Heart right ventricle (tissue), 16 donors: ENCODE data around the gene FZD2. TPM values are rescaled to one million over a fixed set of nuclear protein-coding genes. Genes with fewer than 3 reads are reported as not detected.
"Not testable (repeated sequence)": the region's sequence is repeated elsewhere in the genome, so short reads cannot be mapped to it uniquely, and the experiment has no call there.

Source experiments
- ATAC-seq, 8 donors: fragments of 200-7000 bp; cut with Tn5 transposase; one replicate each; pipeline ENCODE4 v1.9.1; 2020; ENCODE audit warnings: mild to moderate bottlenecking in 8 of 8, moderate library complexity in 8 of 8, moderate number of reproducible peaks in 1 of 8
- DNase-seq, 2 donors: peaks; one replicate each; pipeline ENCODE4 v3.0.0-alpha.2; 2020
- H3K27ac ChIP-seq, 10 donors: fragments of 200-600 bp; sonication (generic) in 2 of 10; one replicate each; pipeline versions ENCODE4 v1.5.0 to v1.8.0; 2020 to 2022; ENCODE audit warnings: mild to moderate bottlenecking in 3 of 10
- H3K27me3 ChIP-seq, 7 donors: fragments of 200-600 bp; one replicate each; pipeline ENCODE4 v1.8.0; 2021 to 2022; ENCODE audit warnings: mild to moderate bottlenecking in 2 of 7
- H3K36me3 ChIP-seq, 9 donors: fragments of 200-600 bp; sonication (generic) in 1 of 9; one replicate each; pipeline versions ENCODE4 v1.5.0 to v1.8.0; 2020 to 2022; ENCODE audit warnings: mild to moderate bottlenecking in 2 of 9
- H3K4me1 ChIP-seq, 9 donors: fragments of 200-600 bp; sonication (generic) in 1 of 9; one replicate each; pipeline versions ENCODE4 v1.5.0 to v1.8.0; 2020 to 2022; ENCODE audit warnings: mild to moderate bottlenecking in 4 of 9
- H3K4me3 ChIP-seq, 10 donors: fragments of 200-600 bp; sonication (generic) in 2 of 10; one replicate each; pipeline versions ENCODE4 v1.5.0 to v1.8.0; 2020 to 2022; ENCODE audit warnings: mild to moderate bottlenecking in 7 of 10, moderate library complexity in 2 of 10
- H3K9me3 ChIP-seq, 11 donors: fragments of 200-600 bp in 10 of 11; sonication (generic) in 2 of 11; one replicate each; pipeline versions ENCODE4 v1.5.0 to v1.8.0; 2013 to 2022; ENCODE audit warnings: mild to moderate bottlenecking in 2 of 11, control low read depth in 1 of 11, moderate library complexity in 1 of 11
- CTCF ChIP-seq, 9 donors: fragments of 200-600 bp; sonication (generic) in 2 of 9; IDR thresholded peaks; one replicate each; pipeline versions ENCODE4 v1.5.0 to v1.8.0; 2021 to 2022; ENCODE audit warnings: antibody characterized with exemption in 9 of 9, mild to moderate bottlenecking in 5 of 9, moderate library complexity in 1 of 9
- WGBS, 2 donors: extraction: QIAGEN DNeasy Blood & Tissue Kit; methylation state at CpG; one replicate each; pipeline ENCODE4 v1.1.7; 2013; ENCODE audit warnings: inconsistent platforms in 1 of 2; 5-methylcytosine and 5-hydroxymethylcytosine counted together
- intact Hi-C, 10 donors: fragments of 100-400 bp; cut with DNase I; formaldehyde crosslinking; loops; one replicate each; pipeline versions ENCODE4 v1.11.1 to v1.14.2; 2022
- long read RNA-seq, 3 donors: library from polyadenylated mRNA; unstranded; transcript quantifications; one replicate each; pipeline ENCODE4 v2.0.0, GENCODE V29; 2020 to 2021
- polyA plus RNA-seq, 2 donors: library from polyadenylated mRNA; stranded (reverse); fragments of 200-250 nt; gene quantifications; one replicate each; pipeline ENCODE4 v1.2.3, GENCODE V29; 2013
- total RNA-seq, 10 donors: library from RNA; stranded (reverse); fragmentation: NEBNext Ultra II Directional in 3 of 10; extraction: Animal tissue kit (Norgen Biotek cat#: 25700) in 3 of 10; gene quantifications; one replicate each; pipeline versions ENCODE4 v1.2.1 to v1.2.4, GENCODE V29; 2021 to 2023
- donor health status: Arrhythmogenic right ventricular cardiomyopathy.
- donor health status: ischemic (EF 13 %, LVEDD 7.1; RV severe dilation, severe dysfunction).
- donor health status: healthy with polysubstance abuse.
- donor health status: DM: no; HTN: yes; CAD: no.
- donor health status: DM: no; HTN: no; CAD: no.
- donor health status: ischemic (EF 25% LVEDD 6.9; RV normal size, moderate dysfunction).
- donor health status: ischemic (EF 25% LVEDD 5.7; RV mildly dilated, moderate dysfunction).
- donor health status: healthy.
- donor health status: DM: yes; HTN: yes; CAD: no.
- donor health status: Ischemic cardiomyopathy.
- donor health status: ischemic (EF 35%, LVEDD 5.7; RV mildly dilated, moderate dysfunction).
- donor health status: nonischemic (EF 11% LVEDD 7.7; RV severe dilation, severe dysfunction).
- donor health status: DM: yes; HTN: yes; CAD: no.
- donor health status: PGD.
- donor health status: ischemic (EF 29% LVEDD 5.4; RV normal size, mild dysfunction).
- donor health status: nonischemic (EF 23%, LVEDD 6.1; RV moderate dilation, normal function).

FZD2 gene
- total RNA-seq (1 to 10 TPM in 9 of 10 donors, under 1 TPM in 1; 0.92 to 6.9 (median 4.0) TPM), polyA plus RNA-seq (1 to 10 TPM; 2.9 to 3.0 TPM)
- long read RNA-seq, donor 1, transcript FZD2-201 (1 exons, 2,112 nt) = major isoform, 11 of 11 reads
- long read RNA-seq, donor 1, partial matches to known transcripts = 0 of 11 reads
- long read RNA-seq, donor 1, other reads (novel, unspliced or antisense) = 0 of 11 reads
- long read RNA-seq, donor 2, transcript FZD2-201 (1 exons, 2,112 nt) = major isoform, 9 of 9 reads
- long read RNA-seq, donor 2, partial matches to known transcripts = 0 of 9 reads
- long read RNA-seq, donor 2, other reads (novel, unspliced or antisense) = 0 of 9 reads
- long read RNA-seq, donor 3 = 0 reads

DNA sequence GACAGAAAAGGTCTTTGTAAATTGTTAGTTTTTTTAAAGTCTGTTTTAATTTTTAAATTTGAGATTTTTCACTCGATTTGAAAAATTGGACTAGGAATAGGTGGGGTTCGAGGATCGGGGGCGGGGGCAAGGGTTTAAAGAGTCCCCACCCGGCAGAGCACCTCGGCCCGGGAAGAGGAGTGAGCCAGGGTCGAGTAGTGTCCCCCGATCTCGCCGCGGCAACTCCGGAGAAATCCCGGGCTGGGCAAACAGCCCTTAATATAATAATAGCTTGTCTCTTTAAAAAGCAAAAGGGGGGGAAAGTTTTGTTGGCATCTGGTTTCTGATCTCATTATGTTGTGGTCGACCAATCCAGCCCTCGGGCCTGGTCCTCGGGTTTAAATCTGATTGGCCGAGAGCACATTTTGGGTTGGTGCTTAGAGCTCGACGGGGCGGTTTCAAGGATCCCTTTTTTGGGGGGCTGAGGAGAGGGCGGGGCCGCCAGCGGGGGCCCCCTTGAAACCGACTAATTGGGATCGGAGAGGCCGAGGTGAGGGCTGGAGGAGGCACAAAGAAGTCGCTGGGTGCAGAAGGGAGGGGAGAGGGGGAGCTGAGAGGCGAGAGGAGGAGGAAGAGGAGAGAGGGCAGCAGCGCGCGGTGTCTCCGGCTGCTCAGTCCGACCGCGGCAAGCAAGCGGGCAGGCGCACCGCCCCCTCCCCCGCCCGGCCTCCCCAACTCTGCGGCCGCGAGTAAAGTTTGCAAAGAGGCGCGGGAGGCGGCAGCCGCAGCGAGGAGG is at the start of gene FZD2:
Gene FZD2, plus strand, starts transcription at position 653 of the 775 bp plus-strand sequence. CDS start 205 bp downstream, outside the sequence.
- peak; percentile 92 to 96 (median 94) for ATAC-seq
- H3K9me3 ChIP-seq = no peaks in the 10 kb centered on the region
- no peaks in the 10 kb centered on the region for H3K36me3 ChIP-seq
- 1% methylated on average over 44 to 49 of the region's 49 CpGs for WGBS, 2 donors
- H3K4me3 ChIP-seq = peak within 1 kb of the TSS; percentile 22 to 69 (median 64)
- DNase-seq = peak; percentile 74 to 90
- intact Hi-C loops = loop anchor here in 1 of 10 donors (5.0 kb wide), 1 partner anchor 70 kb away; no protein-coding TSS in a partner anchor
- TF ChIP-seq CTCF (IDR thresholded peaks at IDR 0.05) = no peak
- H3K27ac ChIP-seq = peak within 1 kb of the TSS; percentile 22 to 88 (median 75)
- H3K4me1 ChIP-seq = peaks cover 0 to 32% (median 12%) of the 10 kb centered on the region in 9 donors
- peaks cover 0 to 48% (median 18%) of the 10 kb centered on the region in 7 donors for H3K27me3 ChIP-seq

DNA sequence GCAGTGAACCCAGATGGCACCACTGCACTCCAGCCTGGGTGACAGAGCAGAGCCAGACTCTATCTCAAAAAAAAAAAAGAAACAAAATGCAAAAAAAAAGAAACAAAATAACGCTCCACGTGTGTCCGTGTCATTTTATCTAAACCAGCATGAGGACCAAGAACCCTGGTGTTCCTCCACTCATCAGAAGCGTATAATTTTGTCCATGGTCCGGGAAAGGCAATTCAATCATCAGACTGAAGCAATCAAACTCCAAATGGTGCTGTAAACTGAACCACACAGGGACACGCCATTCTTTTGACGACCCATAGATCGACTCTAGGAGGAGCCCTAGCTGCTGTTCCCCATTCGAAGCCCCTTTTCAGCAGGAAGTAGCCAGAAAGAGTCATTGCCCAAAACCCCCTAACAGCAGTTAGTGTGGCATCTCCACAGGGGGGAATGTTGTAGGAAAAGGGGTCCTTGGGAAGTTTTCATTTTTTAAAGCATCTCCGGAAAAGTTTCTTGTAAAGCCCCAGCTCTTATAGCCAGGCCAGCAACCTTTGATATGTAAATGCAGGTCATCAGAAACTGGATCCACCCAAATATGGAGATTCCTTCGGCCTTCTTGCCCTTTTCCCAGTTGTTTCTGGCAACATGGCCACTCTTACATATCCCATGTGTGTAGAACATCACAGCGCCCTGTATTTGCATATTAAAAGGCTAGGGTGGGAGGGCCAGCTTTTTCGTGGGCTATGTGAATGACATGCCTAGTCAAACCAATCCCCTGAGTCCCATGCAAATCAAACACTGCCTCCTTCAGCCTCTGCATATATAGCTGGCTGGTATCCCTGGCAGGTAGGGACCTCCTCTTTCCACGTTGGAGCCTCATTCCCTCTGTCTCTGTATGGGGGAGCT is 45.8 kb upstream of the FZD2 start:
- H3K9me3 ChIP-seq, H3K4me1 ChIP-seq, H3K36me3 ChIP-seq, ATAC-seq, intact Hi-C loops, DNase-seq, H3K27ac ChIP-seq, H3K4me3 ChIP-seq: not testable (repeated sequence)
- H3K27me3 ChIP-seq = peaks cover 0 to 47% (median 15%) of the 10 kb centered on the region in 7 donors
- 29 to 32% methylated on average over 14 of the region's 14 CpGs for WGBS, 2 donors

DNA sequence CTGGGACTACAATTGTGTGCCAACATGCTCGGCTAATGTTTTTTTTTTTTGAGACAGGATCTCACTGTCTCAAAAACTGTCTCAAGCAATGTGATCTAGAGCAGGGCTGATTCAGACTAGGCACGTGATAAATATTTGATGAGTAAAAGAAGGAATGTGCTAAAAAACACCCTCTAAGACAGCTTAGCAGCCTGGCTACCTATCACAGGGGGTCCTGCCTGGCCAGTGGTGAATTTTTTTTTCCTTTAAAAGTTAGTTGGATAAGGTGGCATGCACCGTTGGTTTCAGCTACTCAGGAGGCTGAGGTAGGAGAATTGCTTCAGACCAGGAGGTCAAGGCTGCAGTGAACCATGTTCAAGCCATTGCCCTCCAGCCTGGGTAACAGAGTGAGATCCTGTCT is 39.3 kb upstream of the FZD2 start:
- Histone ChIP-seq H3K4me3 (no peak overlapping the region), H3K36me3 (no peaks in the 10 kb centered on the region), H3K4me1 (no peaks in the 10 kb centered on the region), H3K27ac (no peak overlapping the region), H3K9me3 (no peaks in the 10 kb centered on the region), H3K27me3 (peaks cover 0 to 44% (median 16%) of the 10 kb centered on the region in 7 donors)
- 51 to 64% methylated on average over 3 of the region's 3 CpGs for WGBS, 2 donors
- TF ChIP-seq CTCF (IDR thresholded peaks at IDR 0.05) = no peak
- intact Hi-C loops = no loop called here
- DNase-seq = no peak
- no peak for ATAC-seq

- DNase-seq = peak; percentile 63 to 70
- H3K36me3 ChIP-seq = no peaks in the 10 kb centered on the region
- intact Hi-C loops = loop anchor here in 5 of 10 donors (2.0 to 10.0 kb wide), 6 partner anchors 118 to 311 kb away; no protein-coding TSS in a partner anchor
Observed at GRCh38 chr17:44522883-44523671, 34.2 kb upstream of the FZD2 start.

More at GRCh38 chr17:44522883-44523671, 34.2 kb upstream of the FZD2 start:
- H3K9me3 ChIP-seq = peaks cover 0 to 9% (median 0%) of the 10 kb centered on the region in 11 donors
- ATAC-seq = peak in 7 of 8 donors; percentile 44 to 89 (median 79)
- peaks cover 0 to 21% (median 14%) of the 10 kb centered on the region in 7 donors for H3K27me3 ChIP-seq
- H3K27ac ChIP-seq = no peak overlapping the region
- no peak overlapping the region for H3K4me3 ChIP-seq
- TF ChIP-seq CTCF (IDR thresholded peaks at IDR 0.05) = peak in 8 of 9 donors; percentile 10 to 67 (median 58)
- WGBS, 2 donors = 52 to 55% methylated on average over 14 of the region's 14 CpGs
- no peaks in the 10 kb centered on the region for H3K4me1 ChIP-seq
